Calu3 (cell line): ENCODE measurements around the gene CASS4. TPM values are rescaled to one million over a fixed set of nuclear protein-coding genes. Genes with fewer than 3 reads are reported as not detected.

Experiments
- BruUV-seq: library from RNA; stranded (reverse); fragments of 400-500 nt; replicated peaks from 2 replicates; lab custom pipeline; 2021; lab: Mats Ljungman, UMichigan
- CTCF ChIA-PET: fragments of 300-600 bp; sonication (Branson Sonifier 250); formaldehyde crosslinking; loops from one replicate; lab custom pipeline; 2022; ENCODE audit warnings: antibody characterized with exemption; lab: Charles Lee
- DNase-seq: peaks from one replicate; pipeline ENCODE4 v3.0.0; 2022
- H3K27ac Mint-ChIP-seq: one replicate; pipeline ENCODE4 v1.8.0; 2022; ENCODE audit warnings: mixed read lengths; ENCODE audit not compliant: unreplicated experiment
- H3K27me3 Mint-ChIP-seq: one replicate; pipeline ENCODE4 v1.8.0; 2022; ENCODE audit warnings: mixed read lengths; ENCODE audit not compliant: unreplicated experiment
- H3K36me3 Mint-ChIP-seq: one replicate; pipeline ENCODE4 v1.8.0; 2022; ENCODE audit warnings: mild to moderate bottlenecking, moderate library complexity, mixed read lengths; ENCODE audit not compliant: insufficient read depth, unreplicated experiment
- H3K4me1 Mint-ChIP-seq: one replicate; pipeline ENCODE4 v1.8.0; 2022; ENCODE audit warnings: mild to moderate bottlenecking, low read depth, mixed read lengths; ENCODE audit not compliant: unreplicated experiment
- H3K4me3 Mint-ChIP-seq: one replicate; pipeline ENCODE4 v1.8.0; 2022; ENCODE audit warnings: mild to moderate bottlenecking, low read depth, moderate library complexity, mixed read lengths; ENCODE audit not compliant: unreplicated experiment
- H3K9me3 Mint-ChIP-seq: one replicate; pipeline ENCODE4 v1.8.0; 2022; ENCODE audit warnings: low read depth, mixed read lengths; ENCODE audit not compliant: unreplicated experiment
- intact Hi-C: fragments of 100-400 bp; cut with micrococcal nuclease; formaldehyde crosslinking; loops from one replicate; pipeline ENCODE4 v1.10.0; 2022; ENCODE audit not compliant: unreplicated experiment
- total RNA-seq: library from RNA; stranded (reverse); gene quantifications from 2 replicates; pipeline ENCODE4 v1.2.3, GENCODE V29; 2022
- TF ChIP-seq, protein P1 (sequence below): fragments of 200-600 bp; IDR thresholded peaks from one replicate; pipeline ENCODE4 v1.8.0; 2022; ENCODE audit warnings: antibody characterized with exemption; ENCODE audit not compliant: unreplicated experiment

The CASS4 gene
- total RNA-seq, 1 experiment from 2014 or later, result 0.24 TPM

DNA sequence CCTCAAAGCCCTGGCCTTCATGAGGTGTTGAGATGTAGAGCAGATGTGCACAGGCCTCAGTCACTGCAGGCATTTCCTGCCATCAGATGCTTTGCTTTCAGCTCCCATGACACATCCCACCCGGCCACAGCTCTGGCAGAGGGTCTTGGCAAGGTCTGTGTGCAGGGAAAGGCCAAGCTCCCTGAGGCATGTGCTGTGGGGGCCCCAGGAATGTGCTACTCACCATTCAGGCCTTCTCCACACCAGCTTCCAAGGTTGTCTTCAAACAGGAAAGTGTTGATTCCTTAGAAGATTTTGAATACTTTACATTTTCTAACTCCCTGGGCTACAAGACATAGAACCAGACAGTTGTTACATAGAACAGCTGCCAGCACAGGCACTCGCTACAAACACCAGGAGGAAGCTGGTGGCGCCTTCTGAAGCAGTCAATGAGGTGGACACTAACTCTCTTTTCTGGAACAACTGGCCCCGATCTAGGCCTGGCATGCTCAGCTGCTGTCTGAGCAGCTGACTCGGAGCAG, 27.8 kb downstream of the CASS4 start:
- H3K4me1 Mint-ChIP-seq, result no peaks in the 10 kb centered on the region
- intact Hi-C loops, result no loop called here

GRCh38 chr20:56440346-56441007, 28.4 kb downstream of the CASS4 start:
- Mint-ChIP-seq H3K9me3 (no peaks in the 10 kb centered on the region), H3K36me3 (no peaks in the 10 kb centered on the region), H3K27ac (no peak overlapping the region), H3K4me3 (no peak overlapping the region), H3K27me3 (peaks cover 30% of the 10 kb centered on the region), H3K4me1 (no peaks in the 10 kb centered on the region)
- BruUV-seq, result no TSS peak
- CTCF ChIA-PET, result no interaction called here
- TF ChIP-seq, protein P1, sequence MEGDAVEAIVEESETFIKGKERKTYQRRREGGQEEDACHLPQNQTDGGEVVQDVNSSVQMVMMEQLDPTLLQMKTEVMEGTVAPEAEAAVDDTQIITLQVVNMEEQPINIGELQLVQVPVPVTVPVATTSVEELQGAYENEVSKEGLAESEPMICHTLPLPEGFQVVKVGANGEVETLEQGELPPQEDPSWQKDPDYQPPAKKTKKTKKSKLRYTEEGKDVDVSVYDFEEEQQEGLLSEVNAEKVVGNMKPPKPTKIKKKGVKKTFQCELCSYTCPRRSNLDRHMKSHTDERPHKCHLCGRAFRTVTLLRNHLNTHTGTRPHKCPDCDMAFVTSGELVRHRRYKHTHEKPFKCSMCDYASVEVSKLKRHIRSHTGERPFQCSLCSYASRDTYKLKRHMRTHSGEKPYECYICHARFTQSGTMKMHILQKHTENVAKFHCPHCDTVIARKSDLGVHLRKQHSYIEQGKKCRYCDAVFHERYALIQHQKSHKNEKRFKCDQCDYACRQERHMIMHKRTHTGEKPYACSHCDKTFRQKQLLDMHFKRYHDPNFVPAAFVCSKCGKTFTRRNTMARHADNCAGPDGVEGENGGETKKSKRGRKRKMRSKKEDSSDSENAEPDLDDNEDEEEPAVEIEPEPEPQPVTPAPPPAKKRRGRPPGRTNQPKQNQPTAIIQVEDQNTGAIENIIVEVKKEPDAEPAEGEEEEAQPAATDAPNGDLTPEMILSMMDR, result no peak
- no peak for DNase-seq
- intact Hi-C loops, result no loop called here

More for the DNA sequence above, 27.8 kb downstream of the CASS4 start:
- Mint-ChIP-seq H3K9me3 (no peaks in the 10 kb centered on the region), H3K27me3 (peaks cover 29% of the 10 kb centered on the region), H3K36me3 (no peaks in the 10 kb centered on the region), H3K27ac (no peak overlapping the region), H3K4me3 (no peak overlapping the region)
- CTCF ChIA-PET, result no interaction called here
- TF ChIP-seq, protein P1, result no peak
- no peak for DNase-seq
- no TSS peak for BruUV-seq

DNA sequence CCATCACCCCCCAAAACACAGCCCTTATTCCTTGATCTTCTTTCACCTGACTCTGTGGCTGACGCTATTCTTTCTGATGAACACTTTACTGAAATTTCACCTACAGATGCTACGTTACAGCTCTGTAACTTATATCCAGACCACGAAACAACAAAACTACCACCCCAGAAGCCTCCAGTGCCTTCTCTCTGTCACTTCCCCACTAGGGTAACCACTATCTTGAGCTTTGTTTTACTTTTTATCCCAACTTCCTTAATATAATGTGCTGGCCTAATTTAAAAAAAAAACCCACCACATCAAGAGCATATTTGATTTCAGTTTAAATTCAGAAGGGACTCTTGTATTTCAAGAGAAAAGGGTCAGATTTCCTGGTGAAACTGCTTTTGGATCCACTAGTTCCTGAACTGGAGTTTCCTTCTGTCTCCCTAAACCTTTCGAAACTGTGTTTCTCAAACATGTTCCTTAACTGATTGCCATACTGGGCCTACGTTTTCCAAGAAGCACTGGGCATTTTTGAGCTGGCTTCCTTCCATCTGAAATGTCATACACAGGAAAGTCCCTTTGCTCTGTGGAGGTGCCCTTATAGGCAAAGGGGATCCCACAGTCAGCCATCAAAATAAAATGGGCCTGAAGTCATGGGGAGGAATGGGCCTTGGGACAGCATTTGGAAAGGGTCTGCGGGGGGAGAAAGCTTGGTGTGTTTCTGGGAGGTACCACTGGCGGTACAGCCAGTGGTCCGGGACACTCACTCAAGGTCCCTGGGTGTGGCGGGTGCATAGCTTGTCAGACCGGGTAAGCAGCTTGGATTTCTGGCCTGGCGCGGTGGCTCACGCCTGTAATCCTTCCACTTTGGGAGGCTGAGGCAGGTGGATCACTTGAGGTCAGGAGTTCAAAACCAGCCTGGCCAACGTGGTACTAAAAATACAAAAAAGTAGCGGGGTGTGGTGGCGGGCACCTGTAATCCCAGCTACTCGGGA, 30.6 kb downstream of the CASS4 start:
- Mint-ChIP-seq H3K4me1 (no peaks in the 10 kb centered on the region), H3K9me3 (no peaks in the 10 kb centered on the region), H3K27ac (no peak overlapping the region), H3K27me3 (peaks cover 30% of the 10 kb centered on the region), H3K36me3 (no peaks in the 10 kb centered on the region), H3K4me3 (no peak overlapping the region)
- no peak for DNase-seq
- intact Hi-C loops, result no loop called here
- BruUV-seq, result no TSS peak
- TF ChIP-seq, protein P1, result no peak
- CTCF ChIA-PET, result no interaction called here

- no peaks in the 10 kb centered on the region for H3K9me3 Mint-ChIP-seq
- CTCF ChIA-PET, result no interaction called here
- DNase-seq, result no peak
- H3K36me3 Mint-ChIP-seq, result no peaks in the 10 kb centered on the region
- H3K27ac Mint-ChIP-seq, result no peak overlapping the region
- no TSS peak for BruUV-seq
- H3K27me3 Mint-ChIP-seq, result peaks cover 30% of the 10 kb centered on the region
- intact Hi-C loops, result no loop called here
- H3K4me1 Mint-ChIP-seq, result no peaks in the 10 kb centered on the region
- no peak overlapping the region for H3K4me3 Mint-ChIP-seq
- TF ChIP-seq, protein P1, result no peak
These were observed 31.8 kb downstream of the CASS4 start for GRCh38 chr20:56443654-56444540.
